ENCODE data around the gene BTD.

GRCh38 chr3:15623535-15624440 lies 22.2 kb downstream of the BTD start:
- no peak for TF ChIP-seq POLR2A (IDR thresholded peaks at IDR 0.05)
- no peak for TF ChIP-seq CTCF (IDR thresholded peaks at IDR 0.05)
- TF ChIP-seq EP300 (IDR thresholded peaks at IDR 0.05) = no peak

Data from ovary (tissue), 3 donors.